HepG2 (cell line): ENCODE measurements around the gene NFX1. TPM values are rescaled to one million over a fixed set of nuclear protein-coding genes. Genes with fewer than 3 reads are reported as not detected.

Experiments used
- HDAC6 ChIP-seq: fragments of 200-600 bp; sonication (generic); IDR thresholded peaks from 2 replicates; pipeline ENCODE4 v1.7.0; 2017; ENCODE audit warnings: mild to moderate bottlenecking, antibody characterized with exemption, low read length, low read depth
- KDM1A ChIP-seq: IDR thresholded peaks from 2 replicates; pipeline ENCODE4 v1.6.1; 2016; ENCODE audit warnings: missing compliant biosample characterization
- KDM5B ChIP-seq: sonication (generic); formaldehyde crosslinking; IDR thresholded peaks from 2 replicates; pipeline ENCODE4 v1.4.0; 2020; ENCODE audit warnings: missing genetic modification reagents, mild to moderate bottlenecking, borderline replicate concordance
- KLF12 ChIP-seq: sonication (generic); formaldehyde crosslinking; IDR thresholded peaks from 2 replicates; pipeline ENCODE4 v1.4.0; 2020; ENCODE audit warnings: missing genetic modification reagents, borderline replicate concordance
- NCOA1 ChIP-seq: sonication (generic); formaldehyde crosslinking; IDR thresholded peaks from 2 replicates; pipeline ENCODE4 v1.9.0; 2021; ENCODE audit warnings: missing genetic modification reagents
- U2AF1 ChIP-seq: fragments of 200-400 bp; formaldehyde crosslinking; optimal IDR thresholded peaks from 2 replicates; pipeline ENCODE3; 2017; ENCODE audit warnings: mild to moderate bottlenecking, low read depth, low read length
- USF2 ChIP-seq, 2 experiments: sonication (generic) in 1 of 2; formaldehyde crosslinking in 1 of 2; IDR thresholded peaks; 2 replicates each; pipeline versions ENCODE4 v1.5.1 to v1.6.1; 2011 to 2020; ENCODE audit warnings: borderline replicate concordance in 1 of 2, low read depth in 1 of 2, low read length in 1 of 2, mild to moderate bottlenecking in 1 of 2, missing genetic modification reagents in 1 of 2, moderate library complexity in 1 of 2
- ZBTB42 ChIP-seq: sonication (generic); formaldehyde crosslinking; IDR thresholded peaks from 2 replicates; pipeline ENCODE4 v1.5.0; 2020; ENCODE audit warnings: mild to moderate bottlenecking, missing genetic modification reagents
- ZMAT3 ChIP-seq: sonication (generic); formaldehyde crosslinking; conservative IDR thresholded peaks from 2 replicates; pipeline ENCODE4 v1.7.0; 2021; ENCODE audit warnings: missing genetic modification reagents
- ZNF280B ChIP-seq: sonication (generic); formaldehyde crosslinking; IDR thresholded peaks from 2 replicates; pipeline ENCODE4 v1.5.0; 2020; ENCODE audit warnings: missing genetic modification reagents, mild to moderate bottlenecking, borderline replicate concordance
- ZNF572 ChIP-seq: sonication (generic); formaldehyde crosslinking; IDR thresholded peaks from 2 replicates; pipeline ENCODE4 v1.5.1; 2020; ENCODE audit warnings: mild to moderate bottlenecking, missing genetic modification reagents
- polyA plus RNA-seq, 8 experiments: library from polyadenylated mRNA; depleted of rRNA in 3 of 8; stranded (reverse) in 7 of 8; unstranded in 1 of 8; fragments of >200 nt; fragmentation: Illumina TruSeq in 4 of 8; extraction: Trizol in 4 of 8; gene quantifications; 2 replicates each; pipeline versions ENCODE4 v1.2.1 to v1.2.3, GENCODE V29; 2011 to 2016; ENCODE audit warnings: low read depth in 4 of 8, missing spikeins in 1 of 8, mixed read lengths in 1 of 8; ENCODE audit not compliant: insufficient read depth in 1 of 8
- total RNA-seq, 5 experiments: library from RNA; depleted of rRNA; stranded (reverse); fragments of >200 nt; fragmentation: Illumina TruSeq; extraction: Trizol; gene quantifications; 2 replicates each; pipeline ENCODE4 v1.2.3, GENCODE V29; 2016; ENCODE audit warnings: low read depth in 1 of 5
- TF ChIP-seq, protein P1 (sequence below), 2 experiments: sonication (generic) in 1 of 2; formaldehyde crosslinking in 1 of 2; IDR thresholded peaks; 2 replicates each; pipeline versions ENCODE4 v1.6.1 to v1.9.0; 2014 to 2022; ENCODE audit warnings: antibody characterized with exemption in 1 of 2, borderline replicate concordance in 1 of 2, inconsistent platforms in 1 of 2, low read depth in 1 of 2, missing genetic modification reagents in 1 of 2
- TF ChIP-seq, protein P2 (sequence below): sonication (generic); formaldehyde crosslinking; IDR thresholded peaks from 2 replicates; pipeline ENCODE4 v1.8.1; 2023; ENCODE audit warnings: mild to moderate bottlenecking, missing genetic modification reagents, borderline replicate concordance
- TF ChIP-seq, protein P3 (sequence below): sonication (generic); formaldehyde crosslinking; IDR thresholded peaks from 2 replicates; pipeline ENCODE4 v1.8.0; 2022; ENCODE audit warnings: missing genetic modification reagents, low read depth, mild to moderate bottlenecking, borderline replicate concordance
- TF ChIP-seq, protein P4 (sequence below): sonication (generic); formaldehyde crosslinking; conservative IDR thresholded peaks from 2 replicates; pipeline ENCODE4 v1.4.0; 2020; ENCODE audit warnings: missing genetic modification reagents

Gene NFX1
- total and polyA plus RNA-seq, 2 of the 13 experiments (the other 11 are each of a cell fraction or from before 2014, with no cell fraction given), result 23.9 to 27.5 TPM

GRCh38 chr9:33264003-33264472, 26.3 kb upstream of the NFX1 start (continued):
- TF ChIP-seq, protein P1, sequence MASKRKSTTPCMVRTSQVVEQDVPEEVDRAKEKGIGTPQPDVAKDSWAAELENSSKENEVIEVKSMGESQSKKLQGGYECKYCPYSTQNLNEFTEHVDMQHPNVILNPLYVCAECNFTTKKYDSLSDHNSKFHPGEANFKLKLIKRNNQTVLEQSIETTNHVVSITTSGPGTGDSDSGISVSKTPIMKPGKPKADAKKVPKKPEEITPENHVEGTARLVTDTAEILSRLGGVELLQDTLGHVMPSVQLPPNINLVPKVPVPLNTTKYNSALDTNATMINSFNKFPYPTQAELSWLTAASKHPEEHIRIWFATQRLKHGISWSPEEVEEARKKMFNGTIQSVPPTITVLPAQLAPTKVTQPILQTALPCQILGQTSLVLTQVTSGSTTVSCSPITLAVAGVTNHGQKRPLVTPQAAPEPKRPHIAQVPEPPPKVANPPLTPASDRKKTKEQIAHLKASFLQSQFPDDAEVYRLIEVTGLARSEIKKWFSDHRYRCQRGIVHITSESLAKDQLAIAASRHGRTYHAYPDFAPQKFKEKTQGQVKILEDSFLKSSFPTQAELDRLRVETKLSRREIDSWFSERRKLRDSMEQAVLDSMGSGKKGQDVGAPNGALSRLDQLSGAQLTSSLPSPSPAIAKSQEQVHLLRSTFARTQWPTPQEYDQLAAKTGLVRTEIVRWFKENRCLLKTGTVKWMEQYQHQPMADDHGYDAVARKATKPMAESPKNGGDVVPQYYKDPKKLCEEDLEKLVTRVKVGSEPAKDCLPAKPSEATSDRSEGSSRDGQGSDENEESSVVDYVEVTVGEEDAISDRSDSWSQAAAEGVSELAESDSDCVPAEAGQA (IDR thresholded peaks at IDR 0.05; ENCODE audit: low read depth), result no peak
- TF ChIP-seq, protein P1 (CRISPR knock-in tag; IDR thresholded peaks at IDR 0.05; ENCODE audit: borderline replicate concordance), result no peak; the same call in 1 of the 2 replicates
- TF ChIP-seq, protein P2, sequence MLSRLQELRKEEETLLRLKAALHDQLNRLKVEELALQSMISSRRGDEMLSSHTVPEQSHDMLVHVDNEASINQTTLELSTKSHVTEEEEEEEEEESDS (CRISPR knock-in tag), result no peak
- TF ChIP-seq, protein P3, sequence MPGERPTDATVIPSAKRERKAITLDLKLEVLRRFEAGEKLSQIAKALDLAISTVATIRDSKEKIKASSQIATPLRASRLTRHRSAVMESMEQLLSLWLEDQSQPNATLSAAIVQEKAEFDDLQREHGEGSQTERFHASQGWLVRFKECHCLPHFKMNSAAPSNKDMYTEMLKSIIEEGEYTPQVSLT (CRISPR knock-in tag), result no peak
- TF ChIP-seq ZMAT3, result peak; percentile 72; the same call in 1 of the 2 replicates
- TF ChIP-seq ZBTB42, result no peak
- no peak for TF ChIP-seq NCOA1 (CRISPR knock-in tag)
- 0 out of 2 replicates have a peak, but pooled peaks have one; percentile 7 for TF ChIP-seq ZNF572 (CRISPR knock-in tag)
- 0 out of 2 replicates have a peak, but pooled peaks have one; percentile 55 for TF ChIP-seq KLF12 (CRISPR knock-in tag)
- peak; percentile 39; the same call in 1 of the 2 replicates for TF ChIP-seq USF2 (IDR thresholded peaks at IDR 0.05; ENCODE audit: low read depth, low read length)
- peak; percentile 68; the same call in 1 of the 2 replicates for TF ChIP-seq USF2 (CRISPR knock-in tag; IDR thresholded peaks at IDR 0.05; ENCODE audit: borderline replicate concordance)
- TF ChIP-seq HDAC6, result no peak
- TF ChIP-seq KDM5B, result peak; percentile 30; the same call in 1 of the 2 replicates
- TF ChIP-seq, protein P4, sequence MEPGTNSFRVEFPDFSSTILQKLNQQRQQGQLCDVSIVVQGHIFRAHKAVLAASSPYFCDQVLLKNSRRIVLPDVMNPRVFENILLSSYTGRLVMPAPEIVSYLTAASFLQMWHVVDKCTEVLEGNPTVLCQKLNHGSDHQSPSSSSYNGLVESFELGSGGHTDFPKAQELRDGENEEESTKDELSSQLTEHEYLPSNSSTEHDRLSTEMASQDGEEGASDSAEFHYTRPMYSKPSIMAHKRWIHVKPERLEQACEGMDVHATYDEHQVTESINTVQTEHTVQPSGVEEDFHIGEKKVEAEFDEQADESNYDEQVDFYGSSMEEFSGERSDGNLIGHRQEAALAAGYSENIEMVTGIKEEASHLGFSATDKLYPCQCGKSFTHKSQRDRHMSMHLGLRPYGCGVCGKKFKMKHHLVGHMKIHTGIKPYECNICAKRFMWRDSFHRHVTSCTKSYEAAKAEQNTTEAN (CRISPR knock-in tag), result no peak
- TF ChIP-seq U2AF1, result no peak
- no peak for TF ChIP-seq KDM1A (CRISPR knock-in tag)
- TF ChIP-seq ZNF280B (CRISPR knock-in tag), result peak; percentile 65; the same call in 1 of the 2 replicates
